ENCODE results near the gene COMT. TPM values are rescaled to one million over a fixed set of nuclear protein-coding genes. Genes with fewer than 3 reads are reported as not detected.

Gene COMT
- total RNA-seq, 1 experiment from 2014 or later, result 109 TPM

DNA sequence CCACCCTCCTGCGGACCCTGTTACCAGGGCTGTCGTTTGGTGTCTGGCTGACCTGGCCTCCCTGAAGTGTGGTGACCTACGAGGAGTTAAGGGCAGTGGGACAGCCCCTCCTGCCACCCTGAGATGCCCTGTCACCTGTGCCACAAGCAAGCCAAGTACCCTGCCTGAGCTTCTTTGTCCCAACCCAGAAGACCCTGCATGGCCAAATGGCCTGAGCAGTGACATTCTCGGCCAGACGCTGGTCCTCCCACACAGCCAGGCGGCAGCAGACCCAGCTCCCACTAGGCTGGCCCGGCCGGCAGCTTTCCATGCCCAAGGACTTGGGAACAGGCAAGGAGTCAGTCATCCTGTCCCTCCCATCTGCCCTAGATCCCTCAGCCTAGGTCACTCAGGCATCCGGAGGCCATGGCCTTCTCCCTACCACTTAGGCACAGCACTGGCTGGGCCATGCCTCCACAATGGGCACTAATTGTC lies 67.5 kb downstream of the COMT start:
- intact Hi-C loops (cut with micrococcal nuclease), result no loop called here
- no peak for DNase-seq (ENCODE audit: low read depth, low spot score)
- no peaks in the 10 kb centered on the region for H3K27me3 ChIP-seq (ENCODE audit: insufficient read depth, low read length)
- RAD21 ChIA-PET (ENCODE audit: low non-redundant PET in 1 of 2, low total read pairs in 2 of 2, uncharacterized antibody in 2 of 2, unreplicated experiment in 2 of 2), result no interaction called here
- CTCF ChIA-PET, result no interaction called here
- no peak overlapping the region for H3K4me2 ChIP-seq (ENCODE audit: low read length)
- H2AFZ ChIP-seq (ENCODE audit: low read depth, low read length, poor library complexity, severe bottlenecking), result no peak overlapping the region
- POLR2A ChIA-PET, result no interaction called here
- TF ChIP-seq FOSL1 (IDR thresholded peaks at IDR 0.05; ENCODE audit: low read depth) (no peak), SRF (IDR thresholded peaks at IDR 0.05; ENCODE audit: low read depth) (no peak), EZH2phosphoT487 (IDR thresholded peaks at IDR 0.05; ENCODE audit: borderline replicate concordance) (no peak), EGR1 (IDR thresholded peaks at IDR 0.05; ENCODE audit: low read depth) (no peak)
- H3K9me2 ChIP-seq (ENCODE audit: insufficient read depth), result no peaks in the 10 kb centered on the region
- no peaks in the 10 kb centered on the region for H3K79me2 ChIP-seq (ENCODE audit: insufficient read depth, low read length)
- no peaks in the 10 kb centered on the region for H4K20me1 ChIP-seq (ENCODE audit: insufficient read depth)
- no peak overlapping the region for H3K4me3 ChIP-seq (replicated peaks in 1 of 2; ENCODE audit: low read depth in 1 of 2, low read length in 2 of 2)
- H3K9me3 ChIP-seq (ENCODE audit: control insufficient read depth in 1 of 2, insufficient read depth in 1 of 2, low read depth in 1 of 2, low read length in 2 of 2), result peaks cover 4 to 8% of the 10 kb centered on the region in 2 experiments; a peak in 1 of 4 replicates
- no peak for ATAC-seq
- H3K36me3 ChIP-seq (ENCODE audit: control insufficient read depth in 1 of 2, insufficient read depth in 2 of 2, low read length in 2 of 2), result peaks cover 0 to 4% of the 10 kb centered on the region in 2 experiments; a peak in 1 of 4 replicates
- H3K9ac ChIP-seq (ENCODE audit: low read length), result no peak overlapping the region
- H3K4me1 ChIP-seq (ENCODE audit: control insufficient read depth in 1 of 2, insufficient read depth in 2 of 2, low read length in 2 of 2), result peaks cover 0 to 8% of the 10 kb centered on the region in 2 experiments; a peak in 1 of 4 replicates
- no peak overlapping the region for H3K27ac ChIP-seq (ENCODE audit: low read depth, low read length)
- no TSS peak for BruUV-seq (replicated peaks)

DNA sequence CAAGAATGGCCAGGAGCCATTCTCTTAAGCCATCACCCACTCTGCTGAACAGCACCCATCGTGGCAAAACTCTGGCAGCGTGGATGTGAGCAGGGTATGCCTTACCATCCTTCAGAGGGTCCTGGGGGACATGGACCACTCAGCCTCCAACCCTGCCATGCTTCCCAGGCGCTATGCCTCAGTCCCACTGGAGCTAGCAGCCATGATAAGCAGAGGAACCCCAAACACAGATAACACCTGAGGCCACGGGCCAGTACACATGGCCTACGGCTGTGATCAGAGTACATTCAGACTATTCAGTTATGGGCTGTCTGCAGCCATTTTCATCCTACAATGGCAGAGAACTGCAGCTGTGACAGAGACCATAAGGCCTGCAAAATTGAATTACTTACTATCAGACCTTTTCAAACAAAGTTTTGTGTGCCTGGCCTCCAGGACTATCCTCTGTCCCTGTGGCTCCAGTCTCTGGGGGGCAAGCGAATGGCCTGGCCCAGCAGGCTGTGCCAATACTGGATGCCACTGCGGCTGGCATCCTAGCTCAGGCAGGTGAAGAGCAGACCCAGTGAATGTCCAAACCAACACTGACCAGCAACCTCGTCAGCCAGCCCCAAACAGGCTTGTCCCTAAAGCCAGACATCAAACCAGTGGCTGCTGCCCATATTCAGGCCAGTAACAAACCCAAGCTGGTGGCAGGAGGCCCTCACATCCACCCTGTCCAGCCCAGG lies 68.2 kb downstream of the COMT start:
- no peaks in the 10 kb centered on the region for H4K20me1 ChIP-seq (ENCODE audit: insufficient read depth)
- no peak overlapping the region for H2AFZ ChIP-seq (ENCODE audit: low read depth, low read length, poor library complexity, severe bottlenecking)
- RAD21 ChIA-PET (ENCODE audit: low non-redundant PET in 1 of 2, low total read pairs in 2 of 2, uncharacterized antibody in 2 of 2, unreplicated experiment in 2 of 2), result no interaction called here
- peaks cover 1 to 2% of the 10 kb centered on the region in 2 experiments; a peak in 1 of 4 replicates for H3K9me3 ChIP-seq (ENCODE audit: control insufficient read depth in 1 of 2, insufficient read depth in 1 of 2, low read depth in 1 of 2, low read length in 2 of 2)
- H3K9me2 ChIP-seq (ENCODE audit: insufficient read depth), result no peaks in the 10 kb centered on the region
- H3K36me3 ChIP-seq (ENCODE audit: control insufficient read depth in 1 of 2, insufficient read depth in 2 of 2, low read length in 2 of 2), result peaks cover 0 to under 1% of the 10 kb centered on the region in 2 experiments; a peak in 1 of 4 replicates
- DNase-seq (ENCODE audit: low read depth, low spot score) (no peak), ATAC-seq (no peak)
- no peaks in the 10 kb centered on the region for H3K79me2 ChIP-seq (ENCODE audit: insufficient read depth, low read length)
- BruUV-seq (replicated peaks), result no TSS peak
- no peak overlapping the region for H3K4me2 ChIP-seq (ENCODE audit: low read length)
- no peaks in the 10 kb centered on the region for H3K27me3 ChIP-seq (ENCODE audit: insufficient read depth, low read length)
- CTCF ChIA-PET, result no interaction called here
- no peak overlapping the region for H3K9ac ChIP-seq (ENCODE audit: low read length)
- POLR2A ChIA-PET, result interaction anchor here (1.6 kb wide), 1 partner anchor 11 kb away, joined by 3 read pairs; the partner anchor contains the start of gene TANGO2
- peaks cover 2 to 10% of the 10 kb centered on the region in 2 experiments; a peak in 2 of 4 replicates for H3K4me1 ChIP-seq (ENCODE audit: control insufficient read depth in 1 of 2, insufficient read depth in 2 of 2, low read length in 2 of 2)
- H3K4me3 ChIP-seq (replicated peaks in 1 of 2; ENCODE audit: low read depth in 1 of 2, low read length in 2 of 2), result no peak overlapping the region
- no peak overlapping the region for H3K27ac ChIP-seq (ENCODE audit: low read depth, low read length)
- TF ChIP-seq ZNF274 (IDR thresholded peaks at IDR 0.05; ENCODE audit: low read depth, low read length), result no peak
- intact Hi-C loops (cut with micrococcal nuclease), result loop anchor here (5.0 kb wide), 1 partner anchor 37 kb away; no protein-coding TSS in a partner anchor
